ENCODE measurements around the gene FDX1. TPM values are rescaled to one million over a fixed set of nuclear protein-coding genes. Genes with fewer than 3 reads are reported as not detected.

Gene FDX1
- total and polyA plus RNA-seq, 2 of the 8 experiments (the other 6 are each of a cell fraction or from before 2014, with no cell fraction given): 3.7 to 9.6 TPM

GRCh38 chr11:110501428-110501827 is 71.7 kb downstream of the FDX1 start (continued):
- TF ChIP-seq BACH1 (IDR thresholded peaks at IDR 0.05; ENCODE audit: low read length): no peak
